Lower lobe of right lung (tissue), 2 donors: ENCODE data around the gene SCRN1. TPM values are rescaled to one million over a fixed set of nuclear protein-coding genes. Genes with fewer than 3 reads are reported as not detected.

Experiments
- ATAC-seq, 2 donors: fragments of 200-7000 bp; cut with Tn5 transposase; one replicate each; pipeline ENCODE4 v1.9.1; 2020 to 2022; ENCODE audit warnings: mild to moderate bottlenecking in 2 of 2, moderate library complexity in 2 of 2
- DNase-seq: peaks from one replicate; pipeline ENCODE4 v3.0.0-alpha.2; 2020
- H3K27ac ChIP-seq: fragments of 200-600 bp; one replicate; pipeline ENCODE4 v1.8.0; 2022
- H3K27me3 ChIP-seq: fragments of 200-600 bp; one replicate; pipeline ENCODE4 v1.8.0; 2022; ENCODE audit warnings: low read depth
- H3K36me3 ChIP-seq: fragments of 200-600 bp; one replicate; pipeline ENCODE4 v1.8.0; 2022; ENCODE audit warnings: mild to moderate bottlenecking
- H3K4me1 ChIP-seq: fragments of 200-600 bp; one replicate; pipeline ENCODE4 v1.8.0; 2022
- H3K4me3 ChIP-seq: fragments of 200-600 bp; one replicate; pipeline ENCODE4 v1.8.0; 2022; ENCODE audit warnings: mild to moderate bottlenecking
- H3K9me3 ChIP-seq: fragments of 200-600 bp; one replicate; pipeline ENCODE4 v1.8.0; 2022
- intact Hi-C: fragments of 100-400 bp; cut with DNase I; formaldehyde crosslinking; loops from one replicate; pipeline ENCODE4 v1.11.0; 2022
- total RNA-seq: library from RNA; stranded (reverse); fragmentation: NEBNext Ultra II Directional; extraction: Animal tissue kit (Norgen Biotek cat#: 25700); gene quantifications from one replicate; pipeline ENCODE4 v1.2.1, GENCODE V29; 2021
- TF ChIP-seq, protein P1 (sequence below): fragments of 200-600 bp; IDR thresholded peaks from one replicate; pipeline ENCODE4 v1.8.0; 2022; ENCODE audit warnings: antibody characterized with exemption, mild to moderate bottlenecking
- donor health status: DM: no; HTN: yes; CAD: no; lungs with severe emphysema.

Gene SCRN1
- total RNA-seq, 1 donor from 2014 or later = 28.2 TPM

DNA sequence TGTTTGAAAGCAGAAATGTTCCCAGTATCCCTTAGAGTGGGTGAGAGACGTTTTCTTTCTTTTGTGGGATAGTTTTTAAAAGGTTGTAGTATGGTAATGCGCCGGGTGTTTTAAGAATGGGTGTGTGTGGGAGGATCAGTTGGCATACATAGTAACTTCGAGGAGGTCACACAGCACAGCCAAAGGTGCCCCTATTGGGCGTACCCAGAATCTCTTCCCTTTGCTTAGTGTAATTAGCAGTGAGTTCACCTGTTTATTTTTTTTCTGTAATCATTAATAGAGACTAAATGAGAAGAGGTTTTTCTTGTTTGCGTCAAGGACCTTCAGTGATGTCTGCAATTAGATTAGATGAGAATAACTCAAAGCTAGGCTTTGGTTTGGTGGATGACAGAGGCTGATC lies 40.1 kb upstream of the SCRN1 start:
- intact Hi-C loops = no loop called here
- ATAC-seq (no peak), DNase-seq (no peak)
- TF ChIP-seq, protein P1, sequence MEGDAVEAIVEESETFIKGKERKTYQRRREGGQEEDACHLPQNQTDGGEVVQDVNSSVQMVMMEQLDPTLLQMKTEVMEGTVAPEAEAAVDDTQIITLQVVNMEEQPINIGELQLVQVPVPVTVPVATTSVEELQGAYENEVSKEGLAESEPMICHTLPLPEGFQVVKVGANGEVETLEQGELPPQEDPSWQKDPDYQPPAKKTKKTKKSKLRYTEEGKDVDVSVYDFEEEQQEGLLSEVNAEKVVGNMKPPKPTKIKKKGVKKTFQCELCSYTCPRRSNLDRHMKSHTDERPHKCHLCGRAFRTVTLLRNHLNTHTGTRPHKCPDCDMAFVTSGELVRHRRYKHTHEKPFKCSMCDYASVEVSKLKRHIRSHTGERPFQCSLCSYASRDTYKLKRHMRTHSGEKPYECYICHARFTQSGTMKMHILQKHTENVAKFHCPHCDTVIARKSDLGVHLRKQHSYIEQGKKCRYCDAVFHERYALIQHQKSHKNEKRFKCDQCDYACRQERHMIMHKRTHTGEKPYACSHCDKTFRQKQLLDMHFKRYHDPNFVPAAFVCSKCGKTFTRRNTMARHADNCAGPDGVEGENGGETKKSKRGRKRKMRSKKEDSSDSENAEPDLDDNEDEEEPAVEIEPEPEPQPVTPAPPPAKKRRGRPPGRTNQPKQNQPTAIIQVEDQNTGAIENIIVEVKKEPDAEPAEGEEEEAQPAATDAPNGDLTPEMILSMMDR = no peak
- H3K4me3 ChIP-seq = peak overlapping the region; percentile 95
- H3K4me1 ChIP-seq = peaks cover 43% of the 10 kb centered on the region
- H3K27ac ChIP-seq = no peak overlapping the region
- no peaks in the 10 kb centered on the region for H3K9me3 ChIP-seq
- no peaks in the 10 kb centered on the region for H3K36me3 ChIP-seq
- no peaks in the 10 kb centered on the region for H3K27me3 ChIP-seq

DNA sequence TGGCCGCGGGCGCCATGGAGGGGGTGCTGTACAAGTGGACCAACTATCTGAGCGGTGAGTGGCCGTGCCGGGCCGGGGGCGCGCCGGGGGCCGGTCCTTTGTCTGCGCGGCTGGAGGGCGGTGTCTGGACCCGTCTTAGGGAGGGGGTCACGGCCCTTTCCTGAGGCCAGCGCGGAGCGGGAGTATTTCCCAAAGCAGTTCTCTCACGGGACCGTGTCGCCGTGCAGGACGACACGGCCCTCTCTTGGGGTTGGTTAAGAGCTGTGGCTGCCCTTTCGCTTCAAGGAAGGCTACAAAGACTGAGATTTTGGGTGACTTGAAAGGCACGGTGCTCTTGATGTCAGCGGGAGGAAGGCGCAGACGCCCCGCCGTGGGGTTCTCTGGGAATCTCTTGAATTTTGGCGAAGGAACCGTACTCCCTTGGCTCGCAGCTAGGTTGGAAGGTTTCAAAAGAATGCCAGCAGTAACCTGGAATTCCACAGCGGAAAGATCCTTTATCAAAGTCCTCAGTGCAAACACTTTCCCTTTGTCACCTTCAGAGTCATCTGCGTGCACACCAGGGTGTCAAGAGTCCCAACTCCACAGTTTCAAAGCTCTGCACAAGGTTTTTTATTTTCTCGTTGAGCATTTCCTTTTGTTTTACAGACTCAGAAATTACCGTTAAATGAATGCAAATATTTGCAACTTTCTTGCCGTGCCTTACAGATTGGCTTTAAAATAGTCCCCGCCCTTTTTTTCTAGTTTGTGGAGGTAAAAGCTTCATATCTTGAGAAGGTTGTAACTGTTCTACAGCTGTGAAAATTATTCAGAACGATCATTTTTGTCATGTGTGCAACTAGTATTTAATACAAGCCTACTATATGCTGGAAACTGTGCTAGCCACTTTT lies 39.4 kb upstream of the SCRN1 start:
- Histone ChIP-seq H3K27ac (peak overlapping the region; percentile 82), H3K4me1 (peaks cover 50% of the 10 kb centered on the region), H3K36me3 (no peaks in the 10 kb centered on the region), H3K9me3 (no peaks in the 10 kb centered on the region), H3K4me3 (peak overlapping the region; percentile 95), H3K27me3 (no peaks in the 10 kb centered on the region)
- TF ChIP-seq, protein P1 = no peak
- DNase-seq (no peak), ATAC-seq (no peak)
- intact Hi-C loops = no loop called here

DNA sequence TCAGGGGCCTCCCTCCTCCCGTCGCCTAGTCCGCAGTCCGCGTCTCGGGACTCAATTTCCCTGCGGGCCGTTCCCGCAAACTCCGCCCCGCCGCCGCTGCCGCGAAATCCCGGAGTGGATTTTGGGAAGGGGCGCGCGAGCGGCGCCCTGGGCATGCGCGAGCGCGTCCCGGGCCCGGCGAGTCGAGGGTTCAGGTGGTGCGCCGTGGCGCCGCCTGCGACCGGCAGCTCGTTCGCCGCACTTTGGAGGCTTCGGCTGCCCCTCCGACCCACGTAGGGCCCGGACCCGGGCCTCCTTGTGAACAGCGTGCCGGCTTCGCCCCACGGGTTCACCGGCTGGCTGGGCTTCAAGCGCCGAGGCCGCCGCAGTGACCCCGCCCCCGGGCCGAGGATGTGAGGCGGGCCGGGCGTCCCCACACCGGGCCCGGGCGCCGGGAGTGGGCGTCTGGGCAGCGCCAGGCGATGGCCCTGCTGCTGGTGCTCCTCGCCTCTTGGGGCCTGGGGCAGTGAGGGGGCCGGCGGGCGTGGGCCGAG lies 38.7 kb upstream of the SCRN1 start, which contains the start of gene PLEKHA8:
TSS of gene PLEKHA8 (plus strand) at position 197 of the 533 bp plus-strand sequence. CDS start 351 bp downstream, outside the sequence.
- H3K27me3 ChIP-seq = no peaks in the 10 kb centered on the region
- peak within 1 kb of the TSS; percentile 95 for H3K4me3 ChIP-seq
- peaks cover 50% of the 10 kb centered on the region for H3K4me1 ChIP-seq
- intact Hi-C loops = no loop called here
- H3K36me3 ChIP-seq = no peaks in the 10 kb centered on the region
- TF ChIP-seq, protein P1 = no peak
- DNase-seq (peak; percentile 90), ATAC-seq (peak; percentile 86 to 91)
- H3K9me3 ChIP-seq = no peaks in the 10 kb centered on the region
- H3K27ac ChIP-seq = peak within 1 kb of the TSS; percentile 82

DNA sequence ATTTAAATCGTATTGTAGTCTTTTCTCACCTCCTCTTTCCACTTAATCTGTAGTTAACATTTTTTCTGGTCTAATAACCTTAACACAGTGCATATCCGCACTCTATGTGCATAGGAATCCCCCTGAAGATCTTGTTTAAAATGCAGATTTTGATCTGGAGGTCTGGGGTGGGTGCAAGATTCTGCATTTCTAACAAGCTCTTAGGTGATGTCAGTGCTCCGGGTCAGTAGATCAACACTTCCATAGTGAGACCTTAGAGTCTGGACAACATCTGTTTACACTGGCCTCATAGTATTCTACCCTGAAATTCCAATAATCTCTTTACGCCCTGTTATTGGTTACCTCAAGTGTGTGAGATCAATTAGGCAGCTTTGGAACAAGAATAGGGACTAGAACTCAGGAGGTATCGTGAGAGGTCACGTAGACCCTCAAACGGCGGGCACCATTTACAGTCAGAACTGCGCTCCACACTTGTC lies 38.2 kb upstream of the SCRN1 start:
- intact Hi-C loops = no loop called here
- peak; percentile 0 for ATAC-seq
- TF ChIP-seq, protein P1 = no peak
- no peak for DNase-seq
- H3K27ac ChIP-seq = peak overlapping the region; percentile 82
- peaks cover 48% of the 10 kb centered on the region for H3K4me1 ChIP-seq
- H3K27me3 ChIP-seq = no peaks in the 10 kb centered on the region
- no peaks in the 10 kb centered on the region for H3K36me3 ChIP-seq
- no peaks in the 10 kb centered on the region for H3K9me3 ChIP-seq
- peak overlapping the region; percentile 95 for H3K4me3 ChIP-seq

DNA sequence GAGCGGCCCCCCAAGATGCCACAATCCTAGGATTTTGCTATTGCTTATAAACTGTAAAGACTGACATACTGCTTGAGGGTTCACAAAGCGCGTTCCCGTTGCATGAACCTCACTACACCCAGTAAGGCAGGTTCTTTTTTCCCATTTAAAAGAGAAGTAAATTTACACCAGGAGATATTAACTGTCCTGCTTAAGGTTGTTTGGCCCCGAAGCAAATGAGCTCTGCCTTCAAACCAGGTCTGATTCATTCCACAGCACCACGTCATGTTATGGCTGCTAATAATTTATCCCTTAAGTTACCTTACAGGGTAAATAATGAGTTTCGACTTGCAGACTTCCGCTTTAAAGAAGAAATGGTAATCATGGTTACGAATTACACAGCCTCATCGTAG lies 37.5 kb upstream of the SCRN1 start:
- DNase-seq (no peak), ATAC-seq (peak; percentile 1 to 46)
- intact Hi-C loops = no loop called here
- Histone ChIP-seq H3K4me1 (peaks cover 42% of the 10 kb centered on the region), H3K36me3 (no peaks in the 10 kb centered on the region), H3K9me3 (no peaks in the 10 kb centered on the region), H3K4me3 (peak overlapping the region; percentile 95), H3K27me3 (no peaks in the 10 kb centered on the region), H3K27ac (peak overlapping the region; percentile 82)
- TF ChIP-seq, protein P1 = no peak
